Keratinocyte (primary cell): Measurements from ENCODE around the gene SEC16A. TPM values are rescaled to one million over a fixed set of nuclear protein-coding genes. Genes with fewer than 3 reads are reported as not detected.

Source experiments
- DNase-seq: peaks from one replicate; pipeline ENCODE4 v3.0.0-alpha.2; 2011; ENCODE audit warnings: low read depth, missing footprints, low spot score
- FAIRE-seq: peaks from 2 replicates; lab custom pipeline; 2011; peaks lifted over from hg19 to GRCh38; lab: Jason Lieb, UNC
- H2AFZ ChIP-seq: 2 replicates; pipeline ENCODE4 v1.6.0; 2012; ENCODE audit warnings: low read length, control low read depth, inconsistent platforms; ENCODE audit not compliant: control insufficient read depth
- H3K27ac ChIP-seq: 2 replicates; pipeline ENCODE4 v1.5.1; 2011; ENCODE audit warnings: low read length; ENCODE audit not compliant: control insufficient read depth, insufficient read depth
- H3K27me3 ChIP-seq: 3 replicates; pipeline ENCODE4 v1.6.0; 2011; ENCODE audit warnings: low read length; ENCODE audit not compliant: control insufficient read depth, insufficient read depth; ENCODE audit errors: extremely low read depth
- H3K36me3 ChIP-seq, 2 experiments: 2 replicates in 1 of 2; 3 replicates in 1 of 2; pipeline ENCODE4 v1.5.1; 2011; ENCODE audit warnings: low read length in 2 of 2, mild to moderate bottlenecking in 1 of 2; ENCODE audit not compliant: control insufficient read depth in 2 of 2, insufficient read depth in 2 of 2; ENCODE audit errors: extremely low read depth in 1 of 2
- H3K4me1 ChIP-seq: 3 replicates; pipeline ENCODE4 v1.5.1; 2011; ENCODE audit warnings: low read length; ENCODE audit not compliant: control insufficient read depth, insufficient read depth; ENCODE audit errors: extremely low read depth
- H3K4me2 ChIP-seq: 3 replicates; pipeline ENCODE4 v1.6.0; 2011; ENCODE audit warnings: low read depth, low read length; ENCODE audit not compliant: control insufficient read depth, insufficient read depth; ENCODE audit errors: extremely low read depth
- H3K4me3 ChIP-seq, 3 experiments: fragments of 200-600 bp in 1 of 3; sonication (generic) in 1 of 3; 2 replicates in 2 of 3; 3 replicates in 1 of 3; pipeline ENCODE4 v1.5.1; 2011 to 2016; ENCODE audit warnings: low read length in 3 of 3, mild to moderate bottlenecking in 3 of 3, control low read depth in 2 of 3, inconsistent platforms in 1 of 3, low read depth in 1 of 3, mixed read lengths in 1 of 3, mixed run types in 1 of 3, moderate library complexity in 1 of 3; ENCODE audit not compliant: control insufficient read depth in 2 of 3, insufficient read depth in 2 of 3; ENCODE audit errors: extremely low read depth in 1 of 3
- H3K79me2 ChIP-seq: 2 replicates; pipeline ENCODE4 v1.6.0; 2012; ENCODE audit warnings: low read length; ENCODE audit not compliant: control insufficient read depth, insufficient read depth
- H3K9ac ChIP-seq: 3 replicates; pipeline ENCODE4 v1.6.0; 2011; ENCODE audit warnings: low read length; ENCODE audit not compliant: control insufficient read depth, insufficient read depth; ENCODE audit errors: extremely low read depth
- H3K9me1 ChIP-seq: 3 replicates; pipeline ENCODE4 v1.6.0; 2011; ENCODE audit warnings: low read length; ENCODE audit not compliant: control insufficient read depth, insufficient read depth; ENCODE audit errors: extremely low read depth
- H3K9me3 ChIP-seq: 2 replicates; pipeline ENCODE4 v1.5.1; 2012; ENCODE audit warnings: low read depth, low read length; ENCODE audit not compliant: control insufficient read depth
- H4K20me1 ChIP-seq: 3 replicates; pipeline ENCODE4 v1.6.0; 2011; ENCODE audit warnings: low read length; ENCODE audit not compliant: control insufficient read depth, insufficient read depth; ENCODE audit errors: extremely low read depth
- CTCF ChIP-seq, 3 experiments: IDR thresholded peaks in 1 of 3; conservative IDR thresholded peaks in 1 of 3; optimal IDR thresholded peaks in 1 of 3; 2 replicates in 2 of 3; 3 replicates in 1 of 3; pipeline versions ENCODE3 to v1.5.1; 2011; ENCODE audit warnings: low read length in 3 of 3, mild to moderate bottlenecking in 3 of 3, moderate library complexity in 2 of 3, control low read depth in 1 of 3, inconsistent platforms in 1 of 3; ENCODE audit not compliant: insufficient read depth in 2 of 3; ENCODE audit errors: extremely low read depth in 1 of 3
- EZH2 ChIP-seq: IDR thresholded peaks from one replicate; pipeline ENCODE4 v1.6.1; 2012; ENCODE audit warnings: inconsistent platforms, mild to moderate bottlenecking, low read length, moderate library complexity
- dilution Hi-C: fragments of 300-500 bp; cut with MboI; formaldehyde crosslinking; loops from one replicate; pipeline ENCODE4 v1.7.0; 2020; ENCODE audit warnings: low sequenced_read_pairs; ENCODE audit not compliant: extremely low pct_ligation_motif_present
- polyA plus RNA-seq, 5 experiments: library from polyadenylated mRNA; depleted of rRNA in 3 of 5; stranded (reverse) in 3 of 5; stranded (forward) in 1 of 5; unstranded in 1 of 5; fragments of >200 nt; gene quantifications; 1 replicate in 1 of 5; 2 replicates in 3 of 5; 3 replicates in 1 of 5; pipeline versions ENCODE4 v1.2.1 to v1.2.3, GENCODE V29; 2011 to 2012; ENCODE audit warnings: missing spikeins in 2 of 5, low read depth in 1 of 5, low replicate concordance in 1 of 5

Gene SEC16A
- polyA plus RNA-seq, 1 donor (not counting 4 experiments of a cell fraction or from before 2014, with no cell fraction given) = 15.8 TPM

GRCh38 chr9:136443087-136443486, 39.8 kb downstream of the SEC16A start:
- Histone ChIP-seq H3K9me3 (no peaks in the 10 kb centered on the region), H3K79me2 (peaks cover 15% of the 10 kb centered on the region), H3K9me1 (no peaks in the 10 kb centered on the region), H3K4me3 (no peak overlapping the region), H3K36me3 (peaks cover 51 to 53% of the 10 kb centered on the region in 2 experiments), H3K4me1 (peaks cover 4% of the 10 kb centered on the region), H2AFZ (no peak overlapping the region), H3K27ac (no peak overlapping the region), H3K27me3 (no peaks in the 10 kb centered on the region), H4K20me1 (peaks cover 5% of the 10 kb centered on the region), H3K4me2 (no peak overlapping the region), H3K9ac (no peak overlapping the region)
- no peak for TF ChIP-seq EZH2
- no peak for TF ChIP-seq CTCF (optimal IDR thresholded peaks at IDR 0.05 in 1 of 3, IDR thresholded peaks at IDR 0.05 in 1 of 3, conservative IDR thresholded peaks at IDR 0.05 in 1 of 3; ENCODE audit: extremely low read depth in 1 of 3, insufficient read depth in 2 of 3, low read length in 3 of 3)
- dilution Hi-C loops = no loop called here
- no peak for FAIRE-seq
- DNase-seq = no peak

- Histone ChIP-seq H3K36me3 (peaks cover 44 to 49% of the 10 kb centered on the region in 2 experiments), H3K9me1 (no peaks in the 10 kb centered on the region), H3K9me3 (no peaks in the 10 kb centered on the region), H3K9ac (no peak overlapping the region), H3K4me1 (peaks cover 12% of the 10 kb centered on the region), H3K79me2 (peaks cover 23% of the 10 kb centered on the region), H4K20me1 (peaks cover 9% of the 10 kb centered on the region), H3K4me2 (no peak overlapping the region), H2AFZ (no peak overlapping the region), H3K27me3 (no peaks in the 10 kb centered on the region), H3K4me3 (no peak overlapping the region), H3K27ac (no peak overlapping the region)
- DNase-seq (no peak), FAIRE-seq (no peak)
- dilution Hi-C loops = no loop called here
- TF ChIP-seq CTCF (optimal IDR thresholded peaks at IDR 0.05 in 1 of 3, IDR thresholded peaks at IDR 0.05 in 1 of 3, conservative IDR thresholded peaks at IDR 0.05 in 1 of 3; ENCODE audit: extremely low read depth in 1 of 3, insufficient read depth in 2 of 3, low read length in 3 of 3) = no peak
- no peak for TF ChIP-seq EZH2
These were observed 40.6 kb downstream of the SEC16A start for GRCh38 chr9:136442265-136442664.
